GM19238 (cell line): ENCODE data around the gene HECW1.

Experiments
- DNase-seq: peaks from one replicate; pipeline ENCODE4 v3.0.0; 2011; ENCODE audit warnings: low spot score; ENCODE audit not compliant: insufficient read length

Gene HECW1

GRCh38 chr7:43491984-43492383 is 379.5 kb downstream of the HECW1 start:
- DNase-seq: no peak

- DNase-seq: no peak
These were observed 380.4 kb downstream of the HECW1 start for GRCh38 chr7:43492896-43493295.

GRCh38 chr7:43495572-43495971 is 383.1 kb downstream of the HECW1 start:
- DNase-seq: no peak

GRCh38 chr7:43496596-43496995 is 384.1 kb downstream of the HECW1 start:
- DNase-seq: no peak

- DNase-seq: no peak
These were observed 389.4 kb downstream of the HECW1 start for GRCh38 chr7:43501870-43502269.

GRCh38 chr7:43502941-43503340 is 390.5 kb downstream of the HECW1 start:
- DNase-seq: no peak

GRCh38 chr7:43505412-43505811 is 393.0 kb downstream of the HECW1 start:
- DNase-seq: no peak

- DNase-seq: no peak
These were observed 394.0 kb downstream of the HECW1 start for GRCh38 chr7:43506460-43506859.

GRCh38 chr7:43508461-43508860 is 396.0 kb downstream of the HECW1 start:
- DNase-seq: no peak

- DNase-seq: no peak
These were observed 397.5 kb downstream of the HECW1 start for GRCh38 chr7:43509906-43510305.

- no peak for DNase-seq
These were observed 398.6 kb downstream of the HECW1 start for GRCh38 chr7:43511029-43511428.

GRCh38 chr7:43511769-43512515 is 399.5 kb downstream of the HECW1 start:
- DNase-seq: no peak

- DNase-seq: no peak
These were observed 400.8 kb downstream of the HECW1 start for GRCh38 chr7:43513251-43513650.

- no peak for DNase-seq
These were observed 404.3 kb downstream of the HECW1 start for GRCh38 chr7:43516581-43517342.

- DNase-seq: no peak
These were observed 405.0 kb downstream of the HECW1 start for GRCh38 chr7:43517464-43517863.

GRCh38 chr7:43520201-43520600 is 407.8 kb downstream of the HECW1 start:
- DNase-seq: no peak

- no peak for DNase-seq
These were observed 410.1 kb downstream of the HECW1 start for GRCh38 chr7:43522406-43523156.

- DNase-seq: no peak
These were observed 416.3 kb downstream of the HECW1 start for GRCh38 chr7:43528576-43529354.

GRCh38 chr7:43530553-43531410 is 418.3 kb downstream of the HECW1 start:
- DNase-seq: no peak

GRCh38 chr7:43531700-43532099 is 419.3 kb downstream of the HECW1 start:
- no peak for DNase-seq
